Spinal cord (tissue), 10 donors: ENCODE data around the gene SLC15A2. TPM values are rescaled to one million over a fixed set of nuclear protein-coding genes. Genes with fewer than 3 reads are reported as not detected.

Experiments
- DNase-seq, 6 donors: peaks; one replicate each; pipeline versions ENCODE4 v3.0.0 to v3.0.0-alpha.2; 2013 to 2015; ENCODE audit warnings: low spot score in 6 of 6, low read depth in 4 of 6
- H3K27ac ChIP-seq: one replicate; pipeline ENCODE4 v1.5.1; 2013; ENCODE audit warnings: low read depth, low read length, control low read depth
- H3K27me3 ChIP-seq: one replicate; pipeline ENCODE4 v1.6.1; 2013; ENCODE audit warnings: low read length; ENCODE audit not compliant: control insufficient read depth, insufficient read depth
- H3K36me3 ChIP-seq: one replicate; pipeline ENCODE4 v1.6.1; 2013; ENCODE audit warnings: low read length; ENCODE audit not compliant: control insufficient read depth, insufficient read depth
- H3K4me1 ChIP-seq: one replicate; pipeline ENCODE4 v1.6.1; 2013; ENCODE audit warnings: low read length; ENCODE audit not compliant: control insufficient read depth, insufficient read depth
- H3K4me3 ChIP-seq: one replicate; pipeline ENCODE4 v1.5.1; 2013; ENCODE audit warnings: low read depth, low read length, control low read depth
- H3K9me3 ChIP-seq: one replicate; pipeline ENCODE4 v1.6.1; 2013; ENCODE audit warnings: low read length; ENCODE audit not compliant: control insufficient read depth, insufficient read depth
- WGBS: methylation state at CpG from one replicate; pipeline ENCODE4 v1.1.5; 2013; ENCODE audit warnings: missing lambda C conversion rate; ENCODE audit not compliant: insufficient coverage; 5-methylcytosine and 5-hydroxymethylcytosine counted together
- polyA plus RNA-seq, 2 donors: library from polyadenylated mRNA; unstranded; fragments of 120-200 nt; gene quantifications; one replicate each; pipeline ENCODE4 v1.2.1, GENCODE V29; 2013; ENCODE audit not compliant: insufficient read length in 2 of 2
- total RNA-seq, 2 donors: library from RNA; depleted of rRNA in 1 of 2; stranded (reverse); fragments of 120-200 nt in 1 of 2; fragments of >200 nt in 1 of 2; gene quantifications; one replicate each; pipeline versions ENCODE4 v1.2.3 to v1.2.4, GENCODE V29; 2013 to 2014
- donor health status: healthy.

SLC15A2 gene
- total and polyA plus RNA-seq, 4 donors, result 24.2 to 95.5 (median 49.1) TPM

GRCh38 chr3:121871430-121871829 is 22.8 kb upstream of the SLC15A2 start:
- Histone ChIP-seq H3K27ac (no peak overlapping the region), H3K4me1 (no peaks in the 10 kb centered on the region), H3K4me3 (no peak overlapping the region), H3K9me3 (no peaks in the 10 kb centered on the region), H3K36me3 (no peaks in the 10 kb centered on the region), H3K27me3 (no peaks in the 10 kb centered on the region)
- DNase-seq, result no peak
- WGBS, result 100% methylated on average over 1 of the region's 1 CpG

GRCh38 chr3:121878411-121878810 is 15.8 kb upstream of the SLC15A2 start:
- DNase-seq, result no peak
- Histone ChIP-seq H3K4me1 (no peaks in the 10 kb centered on the region), H3K27ac (no peak overlapping the region), H3K9me3 (no peaks in the 10 kb centered on the region), H3K27me3 (no peaks in the 10 kb centered on the region), H3K4me3 (no peak overlapping the region), H3K36me3 (no peaks in the 10 kb centered on the region)
- WGBS, result 80% methylated on average over 1 of the region's 1 CpG

GRCh38 chr3:121883507-121883906 is 10.7 kb upstream of the SLC15A2 start:
- no CpG with 5 or more reads among the region's 1 CpG for WGBS
- Histone ChIP-seq H3K27me3 (no peaks in the 10 kb centered on the region), H3K9me3 (no peaks in the 10 kb centered on the region), H3K4me1 (no peaks in the 10 kb centered on the region), H3K36me3 (no peaks in the 10 kb centered on the region), H3K27ac (no peak overlapping the region), H3K4me3 (no peak overlapping the region)
- peak in 1 of 6 donors; percentile 2 for DNase-seq

- 100% methylated on average over 2 of the region's 2 CpGs for WGBS
- no peak overlapping the region for H3K4me3 ChIP-seq
- H3K9me3 ChIP-seq, result no peaks in the 10 kb centered on the region
- no peaks in the 10 kb centered on the region for H3K4me1 ChIP-seq
- no peak overlapping the region for H3K27ac ChIP-seq
- H3K27me3 ChIP-seq, result no peaks in the 10 kb centered on the region
- H3K36me3 ChIP-seq, result no peaks in the 10 kb centered on the region
- no peak for DNase-seq
Measured at GRCh38 chr3:121885386-121885785, 8.8 kb upstream of the SLC15A2 start.

GRCh38 chr3:121895121-121895520 is 920 bp downstream of the SLC15A2 start:
- DNase-seq, result peak in 3 of 6 donors; percentile 2 to 17 (median 3)
- no peaks in the 10 kb centered on the region for H3K27me3 ChIP-seq
- WGBS, result no CpG with 5 or more reads among the region's 1 CpG
- peaks cover 3% of the 10 kb centered on the region for H3K4me1 ChIP-seq
- peak overlapping the region; percentile 78 for H3K27ac ChIP-seq
- H3K36me3 ChIP-seq, result no peaks in the 10 kb centered on the region
- H3K9me3 ChIP-seq, result no peaks in the 10 kb centered on the region
- peak overlapping the region; percentile 49 for H3K4me3 ChIP-seq

GRCh38 chr3:121895736-121896135 is 1.5 kb downstream of the SLC15A2 start:
- Histone ChIP-seq H3K4me3 (no peak overlapping the region), H3K9me3 (no peaks in the 10 kb centered on the region), H3K27me3 (no peaks in the 10 kb centered on the region), H3K36me3 (no peaks in the 10 kb centered on the region), H3K4me1 (peaks cover 3% of the 10 kb centered on the region), H3K27ac (no peak overlapping the region)
- peak in 3 of 6 donors; percentile 3 to 17 (median 14) for DNase-seq

- no peak overlapping the region for H3K27ac ChIP-seq
- no peak for DNase-seq
- no peaks in the 10 kb centered on the region for H3K36me3 ChIP-seq
- no peaks in the 10 kb centered on the region for H3K9me3 ChIP-seq
- H3K27me3 ChIP-seq, result no peaks in the 10 kb centered on the region
- H3K4me3 ChIP-seq, result no peak overlapping the region
- peaks cover 3% of the 10 kb centered on the region for H3K4me1 ChIP-seq
Measured at GRCh38 chr3:121896823-121897222, 2.6 kb downstream of the SLC15A2 start.

- 100% methylated on average over 1 of the region's 3 CpGs for WGBS
- H3K27ac ChIP-seq, result no peak overlapping the region
- no peaks in the 10 kb centered on the region for H3K36me3 ChIP-seq
- no peak for DNase-seq
- H3K27me3 ChIP-seq, result no peaks in the 10 kb centered on the region
- H3K4me1 ChIP-seq, result peaks cover 3% of the 10 kb centered on the region
- H3K9me3 ChIP-seq, result no peaks in the 10 kb centered on the region
- no peak overlapping the region for H3K4me3 ChIP-seq
Measured at GRCh38 chr3:121897296-121897695, 3.1 kb downstream of the SLC15A2 start.

GRCh38 chr3:121913305-121913990 is 19.2 kb downstream of the SLC15A2 start:
- H3K27ac ChIP-seq, result no peak overlapping the region
- peaks cover 2% of the 10 kb centered on the region for H3K36me3 ChIP-seq
- H3K27me3 ChIP-seq, result no peaks in the 10 kb centered on the region
- DNase-seq, result no peak
- no peaks in the 10 kb centered on the region for H3K9me3 ChIP-seq
- 93% methylated on average over 1 of the region's 2 CpGs for WGBS
- H3K4me3 ChIP-seq, result no peak overlapping the region
- no peaks in the 10 kb centered on the region for H3K4me1 ChIP-seq
